Measurements from ENCODE around the gene EPB42.
"Not testable (repeated sequence)": the region's sequence is repeated elsewhere in the genome, so short reads cannot be mapped to it uniquely, and the experiment has no call there.

The EPB42 gene

DNA sequence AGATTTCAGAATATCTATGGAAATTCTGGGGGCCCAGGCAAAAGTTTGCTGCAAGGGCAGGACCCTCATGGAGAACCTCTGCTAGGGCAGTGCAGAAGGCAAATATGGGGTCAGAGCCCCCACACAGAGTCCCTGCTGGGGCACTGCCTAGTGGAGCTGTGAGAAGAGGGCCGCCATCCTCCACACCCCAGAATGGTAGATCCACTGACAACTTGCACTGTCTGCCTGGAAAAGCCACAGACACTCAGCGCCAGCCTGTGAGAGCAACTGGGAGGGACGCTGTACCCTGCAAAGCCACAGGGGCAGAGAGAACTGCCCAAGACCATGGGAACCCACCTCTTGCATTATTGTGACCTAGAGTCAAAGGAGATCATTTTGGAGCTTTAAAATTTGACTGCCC is 21.8 kb downstream of the EPB42 start:
- peaks cover 13% of the 10 kb centered on the region; the same call in 1 of the 2 replicates for H3K36me3 ChIP-seq (ENCODE audit: insufficient read depth, low read length)
- no peak overlapping the region for H3K4me2 ChIP-seq (ENCODE audit: insufficient read depth, low read length)
- no peaks in the 10 kb centered on the region for H3K9me3 ChIP-seq (ENCODE audit: insufficient read depth, low read length, severe bottlenecking)
- H4K20me1 ChIP-seq (ENCODE audit: insufficient read depth, low read length): no peaks in the 10 kb centered on the region
- no peak overlapping the region for H3K4me3 ChIP-seq (ENCODE audit: low read depth in 1 of 2, low read length in 2 of 2)
- no peak overlapping the region for H2AFZ ChIP-seq (ENCODE audit: low read depth, low read length)
- no peak overlapping the region for H3K9ac ChIP-seq (ENCODE audit: low read depth, low read length)
- ATAC-seq (ENCODE audit: insufficient read depth, low read depth) (no peak), DNase-seq (no peak)
- no peaks in the 10 kb centered on the region for H3K79me2 ChIP-seq (ENCODE audit: insufficient read depth, low read length)
- H3K4me1 ChIP-seq (ENCODE audit: insufficient read depth, low read length): no peaks in the 10 kb centered on the region
- TF ChIP-seq CTCF (IDR thresholded peaks at IDR 0.05; ENCODE audit: borderline replicate concordance, extremely low read depth, low read length, poor library complexity, severe bottlenecking) (no peak), EZH2 (IDR thresholded peaks at IDR 0.05; ENCODE audit: borderline replicate concordance, low read depth, low read length, severe bottlenecking) (no peak)
- H3K27ac ChIP-seq (ENCODE audit: low read length): no peak overlapping the region
- no peaks in the 10 kb centered on the region for H3K27me3 ChIP-seq (ENCODE audit: insufficient read depth, low read length, poor library complexity)

GRCh38 chr15:43198556-43198955 is 22.3 kb downstream of the EPB42 start:
- H3K9me3 ChIP-seq (ENCODE audit: insufficient read depth, low read length, severe bottlenecking); ATAC-seq (ENCODE audit: insufficient read depth, low read depth); H3K79me2 ChIP-seq (ENCODE audit: insufficient read depth, low read length); H3K9ac ChIP-seq (ENCODE audit: low read depth, low read length); H3K4me2 ChIP-seq (ENCODE audit: insufficient read depth, low read length); H3K27me3 ChIP-seq (ENCODE audit: insufficient read depth, low read length, poor library complexity); H3K4me1 ChIP-seq (ENCODE audit: insufficient read depth, low read length); DNase-seq; H3K4me3 ChIP-seq (ENCODE audit: low read depth in 1 of 2, low read length in 2 of 2); H3K27ac ChIP-seq (ENCODE audit: low read length); H2AFZ ChIP-seq (ENCODE audit: low read depth, low read length); H4K20me1 ChIP-seq (ENCODE audit: insufficient read depth, low read length): not testable (repeated sequence)
- H3K36me3 ChIP-seq (ENCODE audit: insufficient read depth, low read length): peaks cover 13% of the 10 kb centered on the region; the same call in 1 of the 2 replicates

GRCh38 chr15:43197773-43198172 is 23.0 kb downstream of the EPB42 start:
- H3K4me2 ChIP-seq (ENCODE audit: insufficient read depth, low read length); ATAC-seq (ENCODE audit: insufficient read depth, low read depth); H3K9me3 ChIP-seq (ENCODE audit: insufficient read depth, low read length, severe bottlenecking); H2AFZ ChIP-seq (ENCODE audit: low read depth, low read length); H4K20me1 ChIP-seq (ENCODE audit: insufficient read depth, low read length); H3K27me3 ChIP-seq (ENCODE audit: insufficient read depth, low read length, poor library complexity); H3K9ac ChIP-seq (ENCODE audit: low read depth, low read length); H3K4me3 ChIP-seq (ENCODE audit: low read depth in 1 of 2, low read length in 2 of 2); H3K79me2 ChIP-seq (ENCODE audit: insufficient read depth, low read length); DNase-seq; H3K4me1 ChIP-seq (ENCODE audit: insufficient read depth, low read length); H3K27ac ChIP-seq (ENCODE audit: low read length): not testable (repeated sequence)
- peaks cover 16% of the 10 kb centered on the region; the same call in 1 of the 2 replicates for H3K36me3 ChIP-seq (ENCODE audit: insufficient read depth, low read length)

- H3K9me3 ChIP-seq (ENCODE audit: insufficient read depth, low read length, severe bottlenecking): no peaks in the 10 kb centered on the region
These were observed 23.9 kb downstream of the EPB42 start for GRCh38 chr15:43196760-43197548.

More at GRCh38 chr15:43196760-43197548, 23.9 kb downstream of the EPB42 start:
- Histone ChIP-seq H3K79me2 (ENCODE audit: insufficient read depth, low read length) (no peaks in the 10 kb centered on the region), H3K9ac (ENCODE audit: low read depth, low read length) (no peak overlapping the region), H2AFZ (ENCODE audit: low read depth, low read length) (no peak overlapping the region), H3K27me3 (ENCODE audit: insufficient read depth, low read length, poor library complexity) (no peaks in the 10 kb centered on the region), H3K4me1 (ENCODE audit: insufficient read depth, low read length) (no peaks in the 10 kb centered on the region), H3K36me3 (ENCODE audit: insufficient read depth, low read length) (peaks cover 25% of the 10 kb centered on the region), H3K27ac (ENCODE audit: low read length) (no peak overlapping the region), H3K4me3 (ENCODE audit: low read depth in 1 of 2, low read length in 2 of 2) (no peak overlapping the region), H4K20me1 (ENCODE audit: insufficient read depth, low read length) (no peaks in the 10 kb centered on the region), H3K4me2 (ENCODE audit: insufficient read depth, low read length) (no peak overlapping the region)
- ATAC-seq (ENCODE audit: insufficient read depth, low read depth): no peak
- TF ChIP-seq CTCF (IDR thresholded peaks at IDR 0.05; ENCODE audit: borderline replicate concordance, extremely low read depth, low read length, poor library complexity, severe bottlenecking): no peak
- TF ChIP-seq EZH2 (IDR thresholded peaks at IDR 0.05; ENCODE audit: borderline replicate concordance, low read depth, low read length, severe bottlenecking): no peak
- DNase-seq: no peak

All from DND-41 (cell line).